Measurements from ENCODE around the gene DNAH11.
"Not testable (repeated sequence)": the region's sequence is repeated elsewhere in the genome, so short reads cannot be mapped to it uniquely, and the experiment has no call there.

DNAH11 gene

GRCh38 chr7:21898265-21898930 lies 355.6 kb downstream of the DNAH11 start:
- no peak for DNase-seq

- DNase-seq: no peak
Measured at GRCh38 chr7:21902240-21902639, 359.4 kb downstream of the DNAH11 start.

- DNase-seq: no peak
Measured at GRCh38 chr7:21903020-21903786, 360.4 kb downstream of the DNAH11 start.

- no peak for DNase-seq
Measured at GRCh38 chr7:21908746-21909145, 365.9 kb downstream of the DNAH11 start.

GRCh38 chr7:21910253-21910652 lies 367.4 kb downstream of the DNAH11 start:
- DNase-seq: no peak

- DNase-seq: no peak
Measured at GRCh38 chr7:21911341-21911875, 368.6 kb downstream of the DNAH11 start.

GRCh38 chr7:21912305-21912704 lies 369.5 kb downstream of the DNAH11 start:
- no peak for DNase-seq

GRCh38 chr7:21912931-21913780 lies 370.3 kb downstream of the DNAH11 start:
- no peak for DNase-seq

- DNase-seq: no peak
Measured at GRCh38 chr7:21914671-21915070, 371.8 kb downstream of the DNAH11 start.

GRCh38 chr7:21915140-21915539 lies 372.3 kb downstream of the DNAH11 start:
- DNase-seq: no peak

- DNase-seq: no peak
Measured at GRCh38 chr7:21916176-21916575, 373.3 kb downstream of the DNAH11 start.

- no peak for DNase-seq
Measured at GRCh38 chr7:21916629-21917028, 373.8 kb downstream of the DNAH11 start.

- DNase-seq: no peak
Measured at GRCh38 chr7:21918216-21918615, 375.4 kb downstream of the DNAH11 start.

GRCh38 chr7:21920936-21921335 lies 378.1 kb downstream of the DNAH11 start:
- no peak for DNase-seq

GRCh38 chr7:21922605-21923004 lies 379.8 kb downstream of the DNAH11 start:
- DNase-seq: no peak

- no peak for DNase-seq
Measured at GRCh38 chr7:21923658-21924057, 380.8 kb downstream of the DNAH11 start.

GRCh38 chr7:21926448-21926847 lies 383.6 kb downstream of the DNAH11 start:
- no peak for DNase-seq

GRCh38 chr7:21927693-21928092 lies 384.9 kb downstream of the DNAH11 start:
- no peak for DNase-seq

- DNase-seq: not testable (repeated sequence)
Measured at GRCh38 chr7:21933293-21933692, 390.5 kb downstream of the DNAH11 start.

- no peak for DNase-seq
Measured at GRCh38 chr7:21934808-21935207, 392.0 kb downstream of the DNAH11 start.

- DNase-seq: no peak
Measured at GRCh38 chr7:21938463-21938862, 395.6 kb downstream of the DNAH11 start.

- DNase-seq: no peak
Measured at GRCh38 chr7:21939136-21939857, 396.5 kb downstream of the DNAH11 start.

All from activated effector memory CD4-positive, alpha-beta T cell treated with Interleukin-2 at 50 U/mL for 16 hours (primary cell).